ENCODE results near the gene APOL2. TPM values are rescaled to one million over a fixed set of nuclear protein-coding genes. Genes with fewer than 3 reads are reported as not detected.
A peak's percentile ranks its signal among the peaks of the same experiment; 100 is the strongest.

The APOL2 gene
- total RNA-seq, 1 donor from 2014 or later: 53.5 TPM

DNA sequence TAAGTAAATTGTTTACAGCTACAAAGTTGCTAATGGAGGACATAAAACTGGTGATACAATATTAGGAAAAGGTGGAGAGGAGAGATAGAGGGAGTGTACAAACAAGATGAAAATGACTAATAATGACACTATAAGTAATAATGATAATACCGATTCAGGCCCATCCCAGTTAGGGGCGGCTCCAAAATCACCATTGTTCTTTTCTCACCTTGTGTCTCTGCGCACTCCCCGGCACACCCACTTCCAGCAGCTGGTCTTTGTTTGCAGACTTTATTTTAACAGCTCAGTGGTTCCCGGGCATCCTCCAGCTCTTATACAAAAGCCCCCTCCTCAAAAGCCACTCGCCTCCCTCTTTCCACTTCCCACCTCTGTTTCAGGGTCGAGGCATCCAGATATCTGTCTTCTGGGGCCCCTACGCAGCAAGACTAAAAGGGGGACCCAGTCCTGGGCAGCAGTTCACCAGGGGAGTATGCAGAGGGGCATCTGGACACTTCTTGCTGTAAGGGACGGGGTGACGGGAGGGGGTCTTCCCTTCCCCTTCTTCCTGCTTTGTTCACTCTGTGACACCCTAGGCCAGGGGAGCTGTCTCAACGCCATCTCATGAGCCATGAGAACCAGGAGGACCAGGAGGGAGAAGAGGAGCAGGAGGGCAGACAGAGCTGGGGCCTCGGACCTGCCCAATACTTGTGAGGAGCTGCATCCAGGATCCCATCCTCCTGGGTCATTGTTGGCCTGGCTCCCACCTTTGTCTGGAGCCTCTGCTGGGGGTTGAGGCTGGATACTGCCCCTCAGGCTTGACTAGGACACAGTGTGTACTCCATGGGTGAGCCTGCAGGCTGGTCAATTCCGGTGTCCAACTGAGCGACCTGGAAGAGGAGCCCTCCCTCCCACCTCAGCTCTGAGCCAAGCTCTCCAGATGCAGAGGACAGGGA, 2.7 kb downstream of the APOL2 start:
- H3K27me3 Mint-ChIP-seq (ENCODE audit: unreplicated experiment): no peaks in the 10 kb centered on the region
- H3K4me3 Mint-ChIP-seq (ENCODE audit: unreplicated experiment): peak overlapping the region; percentile 92
- peak overlapping the region; percentile 34 for H3K27ac Mint-ChIP-seq (ENCODE audit: unreplicated experiment)
- TF ChIP-seq, protein P1, sequence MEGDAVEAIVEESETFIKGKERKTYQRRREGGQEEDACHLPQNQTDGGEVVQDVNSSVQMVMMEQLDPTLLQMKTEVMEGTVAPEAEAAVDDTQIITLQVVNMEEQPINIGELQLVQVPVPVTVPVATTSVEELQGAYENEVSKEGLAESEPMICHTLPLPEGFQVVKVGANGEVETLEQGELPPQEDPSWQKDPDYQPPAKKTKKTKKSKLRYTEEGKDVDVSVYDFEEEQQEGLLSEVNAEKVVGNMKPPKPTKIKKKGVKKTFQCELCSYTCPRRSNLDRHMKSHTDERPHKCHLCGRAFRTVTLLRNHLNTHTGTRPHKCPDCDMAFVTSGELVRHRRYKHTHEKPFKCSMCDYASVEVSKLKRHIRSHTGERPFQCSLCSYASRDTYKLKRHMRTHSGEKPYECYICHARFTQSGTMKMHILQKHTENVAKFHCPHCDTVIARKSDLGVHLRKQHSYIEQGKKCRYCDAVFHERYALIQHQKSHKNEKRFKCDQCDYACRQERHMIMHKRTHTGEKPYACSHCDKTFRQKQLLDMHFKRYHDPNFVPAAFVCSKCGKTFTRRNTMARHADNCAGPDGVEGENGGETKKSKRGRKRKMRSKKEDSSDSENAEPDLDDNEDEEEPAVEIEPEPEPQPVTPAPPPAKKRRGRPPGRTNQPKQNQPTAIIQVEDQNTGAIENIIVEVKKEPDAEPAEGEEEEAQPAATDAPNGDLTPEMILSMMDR (IDR thresholded peaks at IDR 0.05): no peak
- peaks cover 64% of the 10 kb centered on the region for H3K4me1 Mint-ChIP-seq (ENCODE audit: unreplicated experiment)
- H3K36me3 Mint-ChIP-seq (ENCODE audit: unreplicated experiment): peaks cover 41% of the 10 kb centered on the region
- DNase-seq (ENCODE audit: extremely low spot score, unreplicated experiment): no peak
- H3K9me3 Mint-ChIP-seq (ENCODE audit: unreplicated experiment): peaks cover 7% of the 10 kb centered on the region

GRCh38 chr22:36235585-36235984, 3.7 kb downstream of the APOL2 start:
- H3K36me3 Mint-ChIP-seq (ENCODE audit: unreplicated experiment): peaks cover 52% of the 10 kb centered on the region
- peaks cover 64% of the 10 kb centered on the region for H3K4me1 Mint-ChIP-seq (ENCODE audit: unreplicated experiment)
- TF ChIP-seq, protein P1 (IDR thresholded peaks at IDR 0.05): no peak
- peak overlapping the region; percentile 56 for H3K27ac Mint-ChIP-seq (ENCODE audit: unreplicated experiment)
- H3K27me3 Mint-ChIP-seq (ENCODE audit: unreplicated experiment): no peaks in the 10 kb centered on the region
- no peak for DNase-seq (ENCODE audit: extremely low spot score, unreplicated experiment)
- H3K4me3 Mint-ChIP-seq (ENCODE audit: unreplicated experiment): peak overlapping the region; percentile 43
- H3K9me3 Mint-ChIP-seq (ENCODE audit: unreplicated experiment): peaks cover 7% of the 10 kb centered on the region

GRCh38 chr22:36234919-36235318, 4.4 kb downstream of the APOL2 start:
- Mint-ChIP-seq H3K27ac (ENCODE audit: unreplicated experiment) (peak overlapping the region; percentile 56), H3K36me3 (ENCODE audit: unreplicated experiment) (peaks cover 56% of the 10 kb centered on the region), H3K27me3 (ENCODE audit: unreplicated experiment) (no peaks in the 10 kb centered on the region), H3K4me1 (ENCODE audit: unreplicated experiment) (peaks cover 63% of the 10 kb centered on the region), H3K4me3 (ENCODE audit: unreplicated experiment) (peak overlapping the region; percentile 14), H3K9me3 (ENCODE audit: unreplicated experiment) (peaks cover 7% of the 10 kb centered on the region)
- TF ChIP-seq, protein P1 (IDR thresholded peaks at IDR 0.05): no peak
- no peak for DNase-seq (ENCODE audit: extremely low spot score, unreplicated experiment)

DNA sequence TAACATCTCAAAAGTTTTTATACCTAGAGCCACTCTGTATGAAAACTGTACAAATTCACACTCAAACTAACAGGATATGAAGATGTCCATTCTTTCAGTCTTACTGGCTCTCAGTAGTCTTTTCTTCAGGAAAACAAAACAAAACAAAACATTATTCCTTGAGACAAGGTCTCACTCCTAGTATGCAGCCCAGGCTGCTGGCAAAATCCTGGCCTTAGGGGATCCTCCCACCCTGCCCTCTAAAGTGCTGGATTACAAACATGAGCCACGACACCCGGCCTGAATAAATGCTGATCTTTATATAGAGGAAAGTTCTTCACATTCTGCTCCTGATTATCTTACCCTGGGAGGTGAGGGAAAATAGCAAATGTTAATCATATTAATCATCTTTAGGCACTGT, 5.1 kb downstream of the APOL2 start:
- Mint-ChIP-seq H3K4me3 (ENCODE audit: unreplicated experiment) (no peak overlapping the region), H3K36me3 (ENCODE audit: unreplicated experiment) (peaks cover 62% of the 10 kb centered on the region), H3K4me1 (ENCODE audit: unreplicated experiment) (peaks cover 56% of the 10 kb centered on the region), H3K27ac (ENCODE audit: unreplicated experiment) (peak overlapping the region; percentile 33), H3K27me3 (ENCODE audit: unreplicated experiment) (no peaks in the 10 kb centered on the region), H3K9me3 (ENCODE audit: unreplicated experiment) (peaks cover 7% of the 10 kb centered on the region)
- TF ChIP-seq, protein P1 (IDR thresholded peaks at IDR 0.05): no peak
- DNase-seq (ENCODE audit: extremely low spot score, unreplicated experiment): no peak

- TF ChIP-seq, protein P1 (IDR thresholded peaks at IDR 0.05): no peak
- peaks cover 66% of the 10 kb centered on the region for H3K36me3 Mint-ChIP-seq (ENCODE audit: unreplicated experiment)
- peaks cover 53% of the 10 kb centered on the region for H3K4me1 Mint-ChIP-seq (ENCODE audit: unreplicated experiment)
- H3K9me3 Mint-ChIP-seq (ENCODE audit: unreplicated experiment): peaks cover 7% of the 10 kb centered on the region
- H3K27ac Mint-ChIP-seq (ENCODE audit: unreplicated experiment): no peak overlapping the region
- no peak for DNase-seq (ENCODE audit: extremely low spot score, unreplicated experiment)
- no peak overlapping the region for H3K4me3 Mint-ChIP-seq (ENCODE audit: unreplicated experiment)
- H3K27me3 Mint-ChIP-seq (ENCODE audit: unreplicated experiment): no peaks in the 10 kb centered on the region
Observed at GRCh38 chr22:36233796-36234195, 5.5 kb downstream of the APOL2 start.

Measured in osteocyte (in vitro differentiated cells).